LNCaP clone FGC (cell line): Measurements from ENCODE around the gene INMT.

Experiments
- DNase-seq: peaks from one replicate; pipeline ENCODE4 v3.0.0-alpha.2; 2011; ENCODE audit warnings: low read depth
- H3K4me3 ChIP-seq: 2 replicates; pipeline ENCODE4 v1.5.1; 2011; ENCODE audit warnings: mild to moderate bottlenecking, low read depth, low read length, control low read depth
- TF ChIP-seq, protein P1 (sequence below): IDR thresholded peaks from 2 replicates; pipeline ENCODE4 v1.5.1; 2012; ENCODE audit warnings: mild to moderate bottlenecking; ENCODE audit not compliant: control insufficient read depth, insufficient read depth; ENCODE audit errors: extremely low read depth

The INMT gene

DNA sequence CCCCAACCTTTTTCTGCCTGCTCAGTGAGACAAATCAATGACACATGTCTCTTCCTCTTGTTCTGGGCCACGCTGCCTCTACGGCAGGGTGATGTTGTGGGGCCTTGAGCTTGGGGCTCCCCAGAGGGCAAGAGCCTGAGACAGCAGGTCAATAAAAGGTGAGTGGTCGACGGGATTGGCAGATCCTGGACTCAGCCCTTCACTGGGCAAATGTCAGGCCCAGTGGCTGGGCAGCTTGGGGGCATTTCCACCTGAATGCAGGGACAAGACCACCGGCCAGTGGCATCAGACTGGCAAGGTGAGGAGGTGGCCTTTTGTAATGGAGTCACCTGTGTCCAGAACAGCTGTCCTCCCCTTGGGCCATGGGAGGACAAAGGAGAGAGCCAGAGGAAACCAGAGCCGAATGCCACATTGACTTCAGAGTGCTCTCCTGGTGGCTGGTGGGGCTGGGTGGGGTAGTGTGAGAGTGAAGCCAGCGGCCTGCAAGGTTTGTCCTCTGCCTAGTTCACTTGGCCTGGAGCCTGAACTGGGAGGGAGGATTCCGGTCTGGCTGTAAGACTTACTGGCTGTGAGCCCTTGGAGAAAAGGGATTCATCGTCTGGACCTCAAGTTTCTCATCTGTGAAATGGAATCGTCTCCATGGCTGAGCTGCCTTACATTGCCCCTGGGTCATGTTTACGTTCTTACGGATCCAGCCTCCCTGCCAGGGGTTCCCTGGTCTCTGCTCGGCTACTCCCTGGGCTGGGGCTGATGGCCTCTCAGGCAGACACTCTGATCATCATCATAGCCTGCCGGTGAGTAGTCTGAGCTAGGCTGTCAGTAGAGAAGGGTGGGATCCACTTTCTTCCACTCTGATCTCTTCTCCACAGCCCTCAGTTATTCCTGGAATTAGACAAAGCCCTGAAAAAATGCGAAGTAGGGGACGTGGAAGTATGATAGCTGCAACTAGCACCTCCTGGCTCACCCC is 44.3 kb upstream of the INMT start:
- no peak for DNase-seq
- H3K4me3 ChIP-seq = no peak overlapping the region
- TF ChIP-seq, protein P1, sequence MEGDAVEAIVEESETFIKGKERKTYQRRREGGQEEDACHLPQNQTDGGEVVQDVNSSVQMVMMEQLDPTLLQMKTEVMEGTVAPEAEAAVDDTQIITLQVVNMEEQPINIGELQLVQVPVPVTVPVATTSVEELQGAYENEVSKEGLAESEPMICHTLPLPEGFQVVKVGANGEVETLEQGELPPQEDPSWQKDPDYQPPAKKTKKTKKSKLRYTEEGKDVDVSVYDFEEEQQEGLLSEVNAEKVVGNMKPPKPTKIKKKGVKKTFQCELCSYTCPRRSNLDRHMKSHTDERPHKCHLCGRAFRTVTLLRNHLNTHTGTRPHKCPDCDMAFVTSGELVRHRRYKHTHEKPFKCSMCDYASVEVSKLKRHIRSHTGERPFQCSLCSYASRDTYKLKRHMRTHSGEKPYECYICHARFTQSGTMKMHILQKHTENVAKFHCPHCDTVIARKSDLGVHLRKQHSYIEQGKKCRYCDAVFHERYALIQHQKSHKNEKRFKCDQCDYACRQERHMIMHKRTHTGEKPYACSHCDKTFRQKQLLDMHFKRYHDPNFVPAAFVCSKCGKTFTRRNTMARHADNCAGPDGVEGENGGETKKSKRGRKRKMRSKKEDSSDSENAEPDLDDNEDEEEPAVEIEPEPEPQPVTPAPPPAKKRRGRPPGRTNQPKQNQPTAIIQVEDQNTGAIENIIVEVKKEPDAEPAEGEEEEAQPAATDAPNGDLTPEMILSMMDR = no peak

DNA sequence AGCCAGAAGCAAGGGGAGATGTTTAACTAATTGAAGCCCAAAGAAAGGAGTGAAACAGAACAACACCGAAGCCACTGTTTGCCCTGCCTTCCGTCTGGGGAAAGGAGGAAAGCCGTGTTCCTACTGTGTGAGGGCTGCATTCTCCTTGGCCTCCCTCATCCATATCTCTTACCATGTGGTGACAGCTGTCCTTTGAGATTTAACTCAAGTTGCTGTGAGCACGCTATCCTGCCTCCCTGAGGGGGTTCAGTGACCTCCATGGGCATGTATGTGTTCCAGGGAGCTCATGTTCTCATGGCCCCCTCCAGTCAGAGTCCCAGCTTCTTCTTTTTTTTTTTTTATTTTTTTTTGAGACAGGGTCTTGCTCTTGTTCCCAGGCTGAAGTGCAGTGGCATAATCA is 43.5 kb upstream of the INMT start:
- DNase-seq = no peak
- TF ChIP-seq, protein P1 = no peak
- H3K4me3 ChIP-seq = no peak overlapping the region

DNA sequence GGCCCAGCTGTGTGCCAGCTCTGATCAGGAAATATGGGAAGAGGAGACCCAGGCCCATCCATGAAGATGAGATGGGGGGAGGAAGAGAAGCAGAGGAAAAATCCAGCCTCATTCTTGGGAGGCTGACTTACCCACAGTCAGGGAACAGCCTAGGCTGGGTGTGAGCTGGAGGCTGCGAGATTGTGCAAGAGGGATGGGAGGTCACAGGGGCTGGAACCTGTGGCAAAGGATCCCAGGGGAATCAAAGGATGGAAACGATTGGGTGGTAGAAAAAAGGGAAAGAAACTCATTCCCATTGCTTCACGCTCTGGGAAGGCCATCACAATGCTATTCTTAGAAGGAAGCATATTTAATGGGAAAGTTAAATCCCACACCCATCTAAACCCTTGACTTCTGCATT is 43.0 kb upstream of the INMT start:
- H3K4me3 ChIP-seq = no peak overlapping the region
- no peak for DNase-seq
- TF ChIP-seq, protein P1 = no peak

DNA sequence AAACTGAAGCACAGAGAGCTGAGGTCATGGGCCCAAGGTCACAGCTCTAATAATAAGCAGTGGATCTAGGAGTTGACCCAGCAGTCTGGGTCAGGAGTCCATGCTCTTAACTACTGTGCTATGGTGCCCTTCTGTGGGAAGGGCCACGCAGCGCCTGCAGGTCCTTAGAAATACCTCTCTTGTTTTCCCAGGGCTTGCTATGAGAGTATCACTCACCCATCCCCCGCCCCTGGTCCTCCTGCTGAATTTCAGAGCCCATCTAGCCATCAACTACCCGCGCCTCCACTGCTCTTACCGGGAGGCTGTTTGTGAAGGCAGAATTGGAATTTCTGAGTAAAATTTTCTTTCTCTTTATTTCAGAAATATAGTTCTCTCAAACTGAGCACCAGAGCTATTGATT is 42.4 kb upstream of the INMT start:
- TF ChIP-seq, protein P1 = no peak
- no peak for DNase-seq
- no peak overlapping the region for H3K4me3 ChIP-seq

DNA sequence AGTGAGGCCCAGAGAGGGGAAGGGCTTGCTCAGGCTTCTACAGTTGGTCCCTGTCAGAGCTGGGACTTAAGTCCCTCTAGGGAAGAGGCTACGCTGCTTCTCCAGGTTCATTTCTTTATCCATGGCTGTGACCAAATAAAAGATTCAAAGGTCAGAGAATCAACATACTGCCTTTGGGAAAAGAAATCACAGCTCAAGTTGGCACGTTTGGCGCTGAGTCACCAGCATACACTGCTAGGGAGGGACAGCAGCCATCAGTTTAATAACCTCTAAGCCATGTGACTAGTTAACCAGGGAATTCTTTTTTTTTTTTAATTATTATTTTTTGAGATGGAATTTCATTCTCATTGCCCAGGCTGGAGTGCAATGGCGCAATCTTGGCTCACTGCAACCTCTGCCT is 41.3 kb upstream of the INMT start:
- TF ChIP-seq, protein P1 = no peak
- DNase-seq = no peak
- no peak overlapping the region for H3K4me3 ChIP-seq

DNA sequence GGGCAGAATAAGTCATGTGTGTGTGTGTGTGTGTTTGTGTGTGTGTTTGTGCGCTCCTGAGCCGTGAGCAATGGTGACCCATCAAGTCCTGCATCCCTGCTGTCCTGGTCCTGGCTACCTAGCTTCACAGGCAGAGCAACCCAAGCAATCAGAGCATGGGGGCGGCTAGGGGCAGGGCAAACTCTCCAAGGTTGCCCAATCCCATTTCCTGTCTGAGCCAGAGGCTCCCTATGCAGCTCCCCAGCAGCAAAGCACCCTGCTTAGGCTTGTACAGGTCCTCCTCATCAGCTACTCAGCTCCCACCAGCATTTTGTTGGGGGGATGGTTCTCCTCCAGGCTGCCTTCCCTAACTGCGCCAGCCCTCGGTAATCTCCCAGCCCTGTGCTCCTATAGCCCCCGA is 38.5 kb upstream of the INMT start:
- DNase-seq = no peak
- TF ChIP-seq, protein P1 = no peak

More for the DNA sequence above, 38.5 kb upstream of the INMT start:
- H3K4me3 ChIP-seq = no peak overlapping the region
